NCI-H2227 treated with DMSO at 0.1 percent for 48 hours (cell line): ENCODE results near the gene ASMTL.

Experiments used
- DNase-seq: peaks from one replicate; lab custom pipeline; 2025; lab: John Stamatoyannopoulos, UW

ASMTL gene

DNA sequence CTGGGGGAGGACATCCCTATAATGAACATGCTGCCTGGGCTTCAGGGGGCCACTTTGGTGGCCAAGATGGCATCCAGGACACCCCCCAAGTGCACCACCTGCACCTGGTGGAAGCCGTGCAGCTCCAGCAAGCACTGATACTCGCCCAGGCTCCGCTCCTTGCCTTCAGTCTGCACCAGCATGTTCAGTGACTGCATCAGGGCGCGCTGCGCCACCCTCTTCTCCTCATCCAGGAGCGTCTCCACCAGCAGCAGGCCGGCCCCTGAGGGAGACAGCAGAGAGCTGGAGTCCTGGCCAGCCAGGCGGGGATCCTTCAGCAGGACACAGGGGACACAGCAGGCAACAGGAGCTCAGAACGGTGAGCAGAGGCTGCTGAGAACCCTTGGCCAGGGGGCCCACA lies 49.5 kb downstream of the ASMTL start:
- DNase-seq = no peak

DNA sequence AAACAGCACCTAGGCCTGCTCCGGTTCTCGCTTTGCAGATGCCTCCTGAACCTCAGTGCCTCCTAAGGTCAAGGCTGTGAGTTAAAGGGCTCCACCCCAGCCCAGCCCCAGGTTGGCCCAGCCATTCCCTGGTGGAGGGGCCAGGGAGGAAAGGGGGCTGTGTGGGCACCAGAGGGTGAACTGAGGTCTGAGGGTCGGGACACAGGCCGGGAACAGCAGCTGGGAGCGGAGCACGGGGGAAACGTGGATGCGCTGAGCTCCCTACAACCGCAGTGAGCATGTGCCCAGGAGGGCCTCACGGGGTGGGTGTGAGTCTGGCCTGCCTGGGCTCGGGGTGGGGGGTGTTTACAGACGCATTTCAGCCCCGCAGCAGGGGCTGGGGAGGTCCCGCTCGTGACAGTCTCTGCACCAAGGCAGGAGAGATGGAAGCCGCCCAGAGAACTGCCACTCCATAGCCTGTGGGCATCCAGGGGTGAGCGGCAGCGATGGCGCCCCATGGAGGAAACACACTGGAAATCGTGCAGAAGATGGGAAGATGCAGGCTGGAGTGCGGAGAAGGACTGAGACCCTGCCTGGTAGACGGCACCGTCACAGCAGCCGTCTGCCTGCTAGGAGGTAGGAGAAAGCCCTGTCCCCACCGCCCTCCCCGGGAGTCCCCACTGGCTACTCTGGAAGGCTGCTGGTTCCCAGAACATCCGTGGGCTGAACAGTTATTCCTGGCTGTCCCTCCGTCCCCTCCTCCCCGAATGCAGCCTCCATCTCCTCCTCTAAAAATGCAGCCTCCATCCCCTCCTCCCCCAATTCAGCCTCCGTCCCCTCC lies 50.9 kb downstream of the ASMTL start:
- no peak for DNase-seq

DNA sequence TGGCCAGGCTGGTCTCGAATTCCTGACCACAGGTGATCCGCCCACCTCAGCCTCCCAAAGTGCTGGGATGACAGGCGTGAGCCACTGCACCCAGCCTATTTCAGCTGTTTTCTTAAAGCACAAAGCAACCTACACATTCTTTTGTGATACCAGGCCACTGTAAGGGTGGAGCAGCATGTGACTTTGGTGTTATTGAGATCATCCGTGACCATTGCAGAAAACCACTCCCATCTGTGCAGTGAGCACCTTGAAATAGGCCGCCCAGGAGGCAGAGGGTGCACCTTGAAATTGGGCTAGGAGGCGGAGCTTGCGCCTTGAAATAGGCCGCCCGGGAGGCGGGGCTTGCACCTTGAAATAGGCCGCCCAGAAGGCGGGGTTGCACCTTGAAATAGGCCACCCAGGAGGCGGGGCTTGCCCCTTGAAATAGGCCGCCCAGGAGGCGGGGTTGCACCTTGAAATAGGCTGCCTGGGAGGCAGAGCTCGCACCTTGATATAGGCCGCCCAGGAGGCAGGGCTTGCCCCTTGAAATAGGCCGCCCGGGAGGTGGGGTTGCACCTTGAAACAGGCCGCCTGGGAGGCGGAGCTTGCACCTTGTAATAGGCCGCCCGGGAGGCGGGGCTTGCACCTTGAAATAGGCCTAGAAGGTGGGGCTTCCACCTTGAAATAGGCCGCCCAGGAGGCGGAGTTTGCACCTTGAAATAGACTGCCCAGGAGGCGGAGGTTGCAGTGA lies 51.8 kb downstream of the ASMTL start:
- DNase-seq = no peak

DNA sequence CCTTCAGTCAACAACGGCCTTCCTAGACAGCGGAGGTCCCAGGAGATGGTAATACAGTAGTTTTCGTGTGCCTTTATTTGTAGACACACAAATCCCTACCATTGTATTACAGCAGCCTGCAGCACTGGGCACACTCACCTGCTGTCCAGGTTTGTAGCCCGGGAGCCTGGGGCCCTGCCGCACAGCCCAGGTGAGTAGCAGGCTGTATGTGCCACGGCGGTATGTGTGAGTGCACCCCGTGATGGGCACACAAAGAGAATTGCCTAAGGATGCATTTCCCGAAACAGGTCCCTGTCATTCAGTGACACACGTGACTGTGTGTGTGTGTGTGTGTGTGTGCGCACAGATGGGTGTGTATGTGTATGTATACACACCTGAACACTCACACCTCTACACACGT lies 52.7 kb downstream of the ASMTL start:
- no peak for DNase-seq

DNA sequence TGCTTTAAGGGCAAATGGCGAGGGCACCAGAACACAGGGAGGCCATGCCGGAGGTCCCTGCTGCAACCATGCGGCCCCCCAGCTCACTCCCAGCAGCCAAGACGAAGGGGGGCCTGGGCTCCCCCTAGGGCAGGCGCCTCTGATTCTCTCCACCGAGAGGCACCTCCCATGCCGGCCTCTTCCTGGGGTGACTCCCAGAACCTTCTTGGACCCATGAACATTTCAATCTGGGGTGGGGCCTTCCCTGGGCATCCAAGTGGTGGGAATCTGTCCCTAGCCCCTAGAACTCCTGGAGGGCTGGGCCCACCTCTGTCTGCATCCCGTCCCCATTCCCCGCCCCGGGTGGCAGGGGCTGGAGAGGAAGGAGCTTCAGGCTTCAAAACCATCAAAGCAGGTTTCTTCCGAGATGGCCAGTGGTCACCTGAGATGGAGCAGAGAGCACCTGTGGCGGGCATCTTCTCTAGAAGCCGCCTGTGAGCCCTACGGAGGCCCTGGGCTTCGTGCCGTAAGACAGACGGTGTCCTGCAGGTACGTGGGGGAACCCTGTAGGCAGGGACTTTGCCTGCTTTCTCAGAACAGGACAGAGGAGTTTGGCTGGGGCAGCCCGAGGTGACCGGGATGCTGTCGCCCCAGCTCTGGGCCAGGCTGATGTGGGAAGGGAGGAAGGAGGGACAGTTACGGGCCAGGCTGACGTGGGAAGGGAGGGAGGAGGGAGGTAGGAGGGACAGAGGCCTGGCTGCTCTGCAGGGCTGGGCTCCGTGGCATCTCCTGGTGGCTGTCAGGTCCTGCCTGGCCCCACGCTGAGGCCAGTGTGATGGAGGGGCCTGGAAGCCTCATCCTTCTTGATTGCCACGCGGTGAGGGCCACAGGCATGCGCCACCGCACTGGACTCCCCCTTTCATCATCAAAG lies 54.0 kb downstream of the ASMTL start:
- no peak for DNase-seq

DNA sequence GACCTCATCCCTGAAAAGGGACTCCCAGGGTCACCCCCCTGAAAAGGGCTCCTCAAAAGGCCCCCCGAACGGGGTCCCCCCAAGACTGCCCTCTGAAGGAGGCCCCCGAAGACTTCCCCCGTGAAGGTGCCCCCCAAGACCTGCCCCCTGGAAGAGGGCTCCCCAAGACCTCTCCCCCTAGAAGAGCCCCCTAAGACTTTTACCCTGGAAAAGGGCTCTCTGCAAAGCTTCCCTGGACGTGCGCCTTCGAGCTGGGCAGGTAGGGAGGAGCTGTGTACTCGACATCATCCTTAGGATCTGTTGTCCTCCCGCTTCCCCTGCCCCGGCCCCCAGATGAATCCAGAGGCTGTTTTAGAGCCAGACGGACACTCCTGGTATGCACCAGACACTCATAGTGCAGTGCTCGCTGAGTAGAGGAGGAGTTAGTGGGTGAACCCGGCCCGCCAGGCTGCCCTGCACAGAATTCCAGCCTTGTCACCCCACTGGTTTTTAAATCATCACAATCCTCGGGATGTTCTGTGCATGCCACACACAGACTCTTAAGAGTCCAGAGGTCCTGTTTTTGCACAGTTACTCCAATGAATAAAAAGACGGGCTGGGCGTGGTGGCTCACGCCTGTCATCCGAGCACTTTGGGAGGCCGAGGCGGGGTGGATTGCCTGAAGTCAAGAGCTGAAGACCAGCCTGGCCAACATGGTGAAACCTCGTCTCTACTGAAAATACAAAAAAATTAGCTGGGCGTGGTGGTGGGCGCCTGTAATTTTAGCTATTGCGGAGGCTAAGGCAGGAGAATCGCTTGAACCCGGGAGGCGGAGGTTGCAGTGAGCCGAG lies 55.1 kb downstream of the ASMTL start:
- DNase-seq = no peak

DNA sequence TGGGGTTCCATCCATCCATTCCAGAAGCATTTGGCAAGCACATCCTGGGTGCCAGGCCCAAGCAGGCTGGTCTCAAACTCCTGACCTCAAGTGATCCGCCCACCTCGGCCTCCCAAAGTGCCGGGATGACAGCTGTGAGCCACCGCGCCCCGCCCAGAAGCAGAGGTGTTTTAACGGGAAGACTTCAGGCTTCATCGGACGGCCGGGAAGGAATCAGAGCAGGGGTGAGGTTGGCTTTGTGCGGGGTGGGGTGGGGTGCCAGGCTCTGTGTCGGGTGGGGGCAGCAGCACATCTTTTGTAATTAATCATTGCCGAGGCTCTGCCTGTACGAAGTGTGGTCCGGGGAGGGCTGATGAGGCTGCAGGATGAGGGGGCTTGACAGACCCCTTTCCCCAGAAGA lies 55.7 kb downstream of the ASMTL start:
- no peak for DNase-seq

DNA sequence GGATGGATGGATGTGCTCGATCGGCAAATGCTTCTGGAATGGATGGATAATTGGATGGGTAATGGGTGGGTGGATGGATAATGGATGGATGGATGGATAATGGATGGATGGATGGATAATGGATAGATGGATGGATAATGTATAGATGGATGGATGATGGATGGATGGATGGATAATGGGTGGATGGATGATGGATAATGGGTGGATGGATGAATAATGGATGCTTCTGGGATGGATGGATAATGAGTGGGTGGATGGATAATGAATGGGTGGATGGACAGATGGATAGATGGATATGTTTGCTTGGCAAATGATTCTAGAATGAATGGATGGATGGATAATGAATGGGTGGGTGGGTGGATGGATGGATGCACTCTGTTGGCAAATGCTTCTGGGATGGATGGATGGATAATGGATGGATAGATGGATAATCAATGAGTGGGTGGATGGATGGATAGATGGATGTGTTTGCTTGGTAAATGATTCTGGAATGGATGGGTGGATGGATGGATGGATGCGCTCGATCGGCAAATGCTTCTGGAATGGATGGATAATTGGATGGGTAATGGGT lies 57.0 kb downstream of the ASMTL start:
- no peak for DNase-seq

DNA sequence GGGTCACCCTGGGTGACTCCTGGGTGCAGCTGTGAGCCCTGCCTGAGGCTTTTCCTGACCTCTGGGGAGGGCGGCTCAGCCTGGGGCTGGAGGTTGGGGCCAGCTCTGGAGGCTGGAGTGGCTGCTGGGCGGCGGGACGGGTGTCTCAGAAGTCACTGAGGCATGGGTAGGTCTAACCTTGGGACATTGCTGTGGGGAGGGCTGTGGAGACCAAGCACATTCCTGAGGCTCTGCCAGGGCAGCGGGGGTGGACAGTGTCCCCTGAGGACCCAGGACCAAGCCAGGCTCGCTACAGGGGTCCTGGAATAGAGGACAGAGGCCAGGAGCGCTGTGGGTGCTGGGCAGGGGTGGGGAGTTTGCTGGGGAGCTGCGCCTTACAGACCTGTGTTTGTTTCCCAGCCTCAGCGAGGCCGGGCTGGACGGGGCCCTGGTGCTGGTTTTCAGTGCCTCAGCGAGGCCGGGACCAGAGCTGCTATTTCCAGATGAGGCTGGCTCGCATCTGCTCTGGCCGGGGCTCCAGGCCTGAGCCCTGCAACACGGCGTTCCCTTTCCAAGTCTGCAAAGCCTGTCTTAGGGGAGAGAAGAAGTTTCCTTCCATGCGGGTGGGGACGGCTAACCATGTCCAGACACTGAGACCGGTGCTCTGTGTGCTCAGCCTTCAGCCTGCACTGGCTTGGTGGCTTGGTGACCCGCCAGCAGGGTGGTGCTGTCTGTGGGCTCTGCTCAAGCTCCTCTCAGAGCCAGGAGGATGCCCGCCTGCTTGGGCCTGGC lies 57.8 kb downstream of the ASMTL start:
- no peak for DNase-seq

DNA sequence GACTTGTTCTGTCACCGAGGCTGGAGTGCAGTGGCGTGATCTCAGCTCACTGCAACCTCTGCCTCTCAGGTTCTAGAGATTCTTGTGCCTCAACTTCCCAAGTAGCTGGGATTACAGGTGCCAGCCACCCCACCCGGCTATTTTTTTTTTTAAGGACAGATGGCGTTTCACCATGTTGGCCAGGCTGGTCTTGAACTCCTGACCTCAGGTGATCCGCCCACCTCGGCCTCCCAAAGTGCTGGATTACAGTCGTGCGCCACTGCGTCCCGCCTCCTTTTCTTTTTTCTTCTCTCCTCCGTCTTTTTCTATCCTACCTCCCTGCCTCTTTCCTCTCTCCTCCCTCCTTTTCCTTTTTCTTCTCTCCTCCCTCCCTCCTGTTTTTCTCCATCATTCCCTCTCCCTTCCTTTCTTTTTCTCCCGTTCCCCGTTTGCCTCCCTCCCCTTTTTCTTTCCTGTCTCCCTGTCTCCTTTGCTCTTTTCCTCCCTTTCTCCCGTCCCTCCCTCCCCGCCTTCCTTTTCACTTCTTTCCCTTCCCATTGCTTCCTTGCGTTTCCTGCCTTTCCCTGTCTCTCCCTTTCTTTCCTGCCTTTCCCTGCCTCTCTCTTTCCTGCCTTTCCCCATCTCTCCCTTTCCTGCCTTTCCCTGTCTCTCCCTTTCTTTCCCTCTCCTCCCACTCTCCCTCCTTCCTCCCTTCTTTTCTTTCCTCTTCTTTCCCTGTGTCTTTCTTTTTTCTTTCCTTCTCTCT lies 58.7 kb downstream of the ASMTL start:
- DNase-seq = no peak

DNA sequence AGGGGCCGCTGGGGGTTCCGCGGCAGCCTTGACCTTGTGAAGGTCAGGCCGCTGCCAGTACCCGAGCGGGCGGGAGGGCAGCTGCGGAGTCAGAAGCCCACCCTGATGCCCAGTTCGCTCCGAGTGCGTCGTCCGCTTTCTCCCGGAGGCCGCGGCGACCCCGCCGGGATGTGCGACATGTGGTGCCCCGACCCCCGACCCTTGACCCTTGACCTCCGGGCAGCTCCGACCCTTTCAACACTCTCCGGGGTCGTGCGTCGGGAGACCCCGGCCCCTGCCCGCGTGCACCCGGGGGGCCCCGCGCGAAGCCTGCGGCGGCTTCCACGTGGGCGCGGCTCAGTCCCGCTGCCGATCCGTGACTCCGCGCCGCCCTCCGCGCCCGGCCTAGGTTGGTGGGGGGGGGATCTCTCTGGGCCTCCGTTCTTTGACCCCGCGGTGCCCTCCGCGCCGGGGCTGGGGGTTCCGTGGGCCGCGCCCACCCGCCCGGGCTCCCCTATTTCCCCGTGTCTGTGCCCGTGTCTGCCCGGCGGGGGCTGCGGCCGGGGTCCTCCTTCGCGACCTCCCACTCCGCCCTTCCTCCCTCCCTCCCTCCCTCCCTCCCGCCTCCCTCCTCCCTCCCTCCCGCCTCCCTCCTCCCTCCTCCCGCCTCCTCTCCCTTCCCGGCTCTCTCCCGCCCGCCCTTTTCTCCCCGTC lies 60.2 kb downstream of the ASMTL start:
- DNase-seq = no peak

DNA sequence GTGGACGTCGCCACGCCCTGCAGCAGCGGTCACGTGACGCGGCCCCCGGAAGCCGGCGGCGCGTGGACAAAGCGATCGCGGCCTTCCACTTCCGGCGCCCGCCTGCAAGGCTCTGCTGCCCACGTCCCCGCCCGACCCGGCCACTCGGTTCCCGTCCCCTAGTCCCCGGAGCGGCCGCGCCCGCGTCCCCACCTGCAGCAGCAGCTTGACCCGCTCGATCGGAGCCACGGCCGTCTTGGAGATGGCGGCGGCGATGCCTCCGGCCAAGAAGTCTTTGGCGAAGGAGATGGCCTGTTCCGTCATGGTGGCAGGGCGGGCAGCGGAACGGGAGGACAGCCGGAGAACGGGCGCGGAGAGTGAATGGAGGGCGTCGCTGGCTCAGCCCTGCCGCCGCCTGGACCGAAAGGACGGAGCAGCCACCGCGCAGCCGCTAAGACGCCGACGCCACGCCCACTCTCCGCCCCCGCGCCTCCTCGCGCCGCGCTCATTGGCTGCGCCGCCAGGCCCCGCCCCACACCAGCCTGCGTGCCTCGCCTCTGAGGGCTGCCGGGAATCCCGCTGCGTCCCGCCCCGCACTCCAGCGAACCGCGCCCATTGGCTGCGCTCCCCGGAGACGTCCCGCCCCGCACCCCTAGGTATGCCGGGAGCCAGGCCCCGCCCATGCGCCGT lies 60.9 kb downstream of the ASMTL start, which contains the start of gene SLC25A6:
TSS of gene SLC25A6 (minus strand) at position 407 of the 669 bp plus-strand sequence. CDS start at position 303, 104 bp downstream.
- DNase-seq = no peak

DNA sequence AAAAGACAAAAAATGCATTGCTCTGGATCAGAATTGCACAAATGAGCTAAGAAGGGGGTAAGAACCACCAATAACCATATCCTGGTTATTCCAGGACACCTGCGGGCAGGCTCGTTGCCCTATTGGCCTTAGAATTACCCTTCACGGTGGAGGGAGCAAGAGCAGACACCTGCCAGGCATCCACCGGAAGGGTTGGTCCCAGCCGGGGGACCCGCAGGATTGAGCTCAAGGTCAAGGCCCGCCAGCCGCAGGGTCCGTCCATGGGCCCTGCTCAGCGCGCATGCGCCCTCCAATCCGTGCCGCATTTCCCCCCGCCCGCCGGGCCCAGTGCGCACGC lies 61.4 kb downstream of the ASMTL start:
- DNase-seq = no peak

DNA sequence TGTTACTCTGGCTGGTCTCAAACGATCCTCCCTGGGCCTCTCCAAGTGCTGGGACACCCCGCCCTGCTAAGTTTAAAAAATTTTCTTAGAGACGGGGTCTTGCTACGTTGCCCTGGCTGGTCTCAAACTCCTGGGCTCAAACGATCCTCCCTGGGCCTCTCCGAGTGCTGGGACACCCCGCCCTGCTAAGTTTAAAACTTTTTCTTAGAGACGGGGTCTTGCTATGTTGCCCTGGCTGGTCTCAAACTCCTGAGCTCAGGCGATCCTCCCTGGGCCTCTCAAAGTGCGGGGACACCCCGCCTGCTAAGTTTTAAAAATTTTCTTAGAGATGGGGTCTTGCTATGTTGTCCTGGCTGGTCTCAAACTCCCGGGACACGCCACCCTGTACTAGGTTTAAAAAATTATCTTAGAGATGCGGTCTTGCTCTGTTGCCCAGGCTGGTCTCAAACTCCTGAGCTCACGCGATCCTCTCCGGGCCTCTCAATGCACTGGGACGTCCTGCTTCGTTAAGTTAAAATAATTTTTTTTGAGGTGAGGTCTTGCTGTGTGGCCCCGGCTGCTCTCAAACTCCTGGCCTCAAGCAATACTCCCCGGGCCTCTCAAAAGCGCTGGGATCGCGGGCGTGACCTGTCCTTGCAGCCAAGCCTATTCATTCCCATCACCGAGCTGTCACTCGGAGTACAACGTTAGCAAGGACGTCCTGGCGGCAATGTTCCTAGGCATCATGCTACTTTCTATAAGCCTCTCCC lies 61.9 kb downstream of the ASMTL start:
- no peak for DNase-seq

DNA sequence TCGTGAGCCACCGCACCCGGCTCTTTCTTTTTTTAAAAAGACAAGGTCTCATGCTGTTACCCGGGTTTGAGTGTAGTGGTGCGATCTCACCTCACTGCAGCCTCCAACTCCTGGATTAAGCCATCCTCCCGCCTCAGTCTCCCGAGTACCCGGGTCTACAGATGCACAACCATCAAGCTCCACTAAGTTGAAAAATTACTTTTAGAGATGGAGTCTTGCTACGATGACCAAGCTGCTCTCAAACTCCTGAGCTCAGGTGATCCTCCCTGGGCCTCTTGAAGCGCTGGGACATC lies 62.8 kb downstream of the ASMTL start:
- no peak for DNase-seq

DNA sequence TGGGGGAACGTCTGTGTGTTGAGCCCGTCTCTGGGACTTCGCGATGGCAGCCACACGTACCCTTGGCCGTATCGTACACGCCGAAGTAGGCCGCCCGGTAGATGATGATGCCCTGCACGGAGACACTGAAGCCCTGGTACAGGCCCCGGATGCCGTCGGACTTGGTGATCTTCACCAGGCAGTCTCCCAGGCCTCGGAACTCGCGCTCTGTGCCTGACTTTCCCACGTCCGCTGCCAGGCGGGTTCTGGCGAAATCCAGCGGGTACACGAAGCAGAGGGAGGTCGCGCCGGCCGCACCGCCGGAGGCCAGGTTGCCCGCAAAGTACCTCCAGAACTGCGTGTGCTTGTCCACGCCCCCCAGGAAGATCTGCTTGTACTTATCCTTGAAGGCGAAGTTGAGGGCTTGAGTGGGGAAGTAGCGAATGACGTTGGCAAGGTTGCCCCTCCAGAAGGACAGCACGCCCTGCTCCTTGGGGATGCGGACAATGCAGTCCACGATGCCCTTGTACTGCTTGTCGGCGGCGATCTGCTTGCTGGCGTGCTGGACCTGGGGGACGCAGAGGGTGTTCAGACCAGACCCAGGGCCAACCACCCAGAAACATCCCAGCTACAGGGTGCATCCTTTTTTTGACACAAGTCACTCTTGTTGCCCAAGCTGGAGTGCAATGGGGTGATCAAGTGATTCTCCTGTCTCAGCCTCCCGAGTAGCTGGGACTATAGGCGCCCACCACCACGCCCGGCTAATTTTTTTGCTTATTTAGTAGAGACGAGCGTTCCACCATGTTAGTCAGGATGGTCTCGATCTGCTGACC lies 63.3 kb downstream of the ASMTL start:
- DNase-seq = no peak

DNA sequence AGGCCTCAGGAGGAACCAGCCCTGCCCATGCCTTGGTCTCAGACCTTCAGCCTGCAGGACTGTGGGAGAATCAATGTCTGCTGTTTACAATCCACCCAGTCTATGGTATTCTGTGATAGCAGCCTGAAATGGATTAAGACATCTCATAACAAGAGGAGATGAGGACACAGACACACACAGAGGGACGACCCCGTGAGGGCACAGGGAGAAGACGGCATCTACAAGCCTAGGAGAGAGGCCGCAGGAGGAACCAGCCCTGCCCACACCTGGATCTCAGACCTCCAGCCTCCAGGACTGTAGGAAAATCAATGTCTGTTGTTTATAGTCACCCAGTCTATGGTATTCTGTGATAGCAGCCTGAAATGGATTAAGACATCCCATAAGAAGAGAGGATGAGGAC lies 64.1 kb downstream of the ASMTL start:
- DNase-seq = no peak
